Epithelial cell of proximal tubule (primary cell): Measurements from ENCODE around the gene OSTF1. TPM values are rescaled to one million over a fixed set of nuclear protein-coding genes. Genes with fewer than 3 reads are reported as not detected.

ENCODE experiments used
- DNase-seq: peaks from one replicate; pipeline ENCODE4 v3.0.0-alpha.2; 2011; ENCODE audit warnings: low read depth
- H3K4me3 ChIP-seq: 2 replicates; pipeline ENCODE4 v1.5.1; 2011; ENCODE audit warnings: low read depth, mild to moderate bottlenecking, low read length
- CTCF ChIP-seq: conservative IDR thresholded peaks from 2 replicates; pipeline ENCODE4 v1.5.1; 2012; ENCODE audit warnings: low read depth, mild to moderate bottlenecking, low read length
- total RNA-seq: library from RNA; depleted of rRNA; stranded (reverse); fragments of >200 nt; gene quantifications from 2 replicates; pipeline ENCODE4 v1.2.3, GENCODE V29; 2015

OSTF1 gene
- total RNA-seq, 1 donor from 2014 or later = 21.0 TPM

- H3K4me3 ChIP-seq = no peak overlapping the region
- TF ChIP-seq CTCF = no peak
- no peak for DNase-seq
Observed at GRCh38 chr9:75156858-75157257, 68.5 kb downstream of the OSTF1 start.

GRCh38 chr9:75161116-75161857 is 73.0 kb downstream of the OSTF1 start:
- TF ChIP-seq CTCF = no peak
- DNase-seq = no peak
- no peak overlapping the region for H3K4me3 ChIP-seq

GRCh38 chr9:75163764-75164163 is 75.5 kb downstream of the OSTF1 start:
- no peak for DNase-seq
- H3K4me3 ChIP-seq = no peak overlapping the region
- TF ChIP-seq CTCF = no peak

- TF ChIP-seq CTCF = no peak
- no peak for DNase-seq
- H3K4me3 ChIP-seq = no peak overlapping the region
Observed at GRCh38 chr9:75164573-75164972, 76.3 kb downstream of the OSTF1 start.

- DNase-seq = no peak
- no peak overlapping the region for H3K4me3 ChIP-seq
- no peak for TF ChIP-seq CTCF
Observed at GRCh38 chr9:75167281-75167680, 79.0 kb downstream of the OSTF1 start.

GRCh38 chr9:75168270-75169178 is 80.2 kb downstream of the OSTF1 start:
- no peak for TF ChIP-seq CTCF
- no peak overlapping the region for H3K4me3 ChIP-seq
- no peak for DNase-seq
